K562 (cell line): Measurements from ENCODE around the gene NRG2. TPM values are rescaled to one million over a fixed set of nuclear protein-coding genes. Genes with fewer than 3 reads are reported as not detected.
A peak's percentile ranks its signal among the peaks of the same experiment; 100 is the strongest.

Experiments
- ATAC-seq: fragments of 200-7000 bp; cut with Tn5 transposase; 3 replicates; pipeline ENCODE4 v1.9.1; 2020; ENCODE audit warnings: moderate library complexity
- BruUV-seq: library from RNA; stranded (reverse); fragments of 400-500 nt; replicated peaks from 2 replicates; lab custom pipeline; 2021; lab: Mats Ljungman, UMichigan
- CTCF ChIA-PET: fragments of 300-600 bp; formaldehyde crosslinking; extraction: SDS; loops from one replicate; lab custom pipeline; 2021; ENCODE audit warnings: low intra/inter-chr PET ratio; lab: Yijun Ruan, JAX
- POLR2A ChIA-PET: fragments of 300-600, 350-650 bp; sonication (Branson Sonifier 250); formaldehyde crosslinking; extraction: SDS; loops from one replicate; lab custom pipeline; 2021; ENCODE audit warnings: antibody characterized with exemption, inconsistent platforms; lab: Yijun Ruan, JAX
- DNase-seq, 4 experiments: peaks; one replicate each; pipeline versions ENCODE4 v3.0.0 to v3.0.0-alpha.2; 2011 to 2018; ENCODE audit warnings: low spot score in 3 of 4, mixed read lengths in 3 of 4; ENCODE audit errors: extremely low read depth in 1 of 4
- FAIRE-seq: peaks from 2 replicates; lab custom pipeline; 2011; peaks lifted over from hg19 to GRCh38; lab: Jason Lieb, UNC
- H2AFZ ChIP-seq: 2 replicates; pipeline ENCODE4 v1.6.0; 2011; ENCODE audit warnings: low read depth, low read length, control low read depth, inconsistent platforms
- H3K27ac ChIP-seq: fragments of 200-600 bp; 3 replicates; pipeline ENCODE4 v1.8.0; 2011; ENCODE audit warnings: low read depth, mild to moderate bottlenecking, control low read depth, inconsistent platforms, low read length, moderate library complexity, mixed read lengths; ENCODE audit errors: extremely low read depth
- H3K27me3 ChIP-seq, 2 experiments: fragments of 300-600 bp in 1 of 2; 2 replicates in 1 of 2; 3 replicates in 1 of 2; pipeline versions ENCODE4 v1.6.0 to v1.8.0; 2011; ENCODE audit warnings: inconsistent platforms in 2 of 2, low read length in 2 of 2, mild to moderate bottlenecking in 1 of 2, mixed read lengths in 1 of 2, moderate library complexity in 1 of 2; ENCODE audit not compliant: control insufficient read depth in 2 of 2, insufficient read depth in 2 of 2
- H3K36me3 ChIP-seq: fragments of 300-600 bp; 3 replicates; pipeline ENCODE4 v1.8.0; 2011; ENCODE audit warnings: mild to moderate bottlenecking, low read length, inconsistent platforms; ENCODE audit not compliant: control insufficient read depth, insufficient read depth
- H3K4me1 ChIP-seq, 2 experiments: fragments of 200-600 bp in 1 of 2; replicated peaks in 1 of 2; 2 replicates in 1 of 2; 3 replicates in 1 of 2; pipeline versions ENCODE4 v1.5.1 to v1.8.0; 2011; ENCODE audit warnings: inconsistent platforms in 2 of 2, low read length in 2 of 2, mild to moderate bottlenecking in 1 of 2, mixed read lengths in 1 of 2, moderate library complexity in 1 of 2; ENCODE audit not compliant: control insufficient read depth in 2 of 2, insufficient read depth in 2 of 2
- H3K4me2 ChIP-seq: 2 replicates; pipeline ENCODE4 v1.6.1; 2011; ENCODE audit warnings: low read length, control low read depth, inconsistent platforms, mixed read lengths; ENCODE audit not compliant: insufficient read depth
- H3K4me3 ChIP-seq: fragments of 200-600 bp; sonication (generic), shearing (Covaris generic); 2 replicates; pipeline ENCODE4 v1.5.1; 2016; ENCODE audit warnings: control low read depth, inconsistent platforms
- H3K79me2 ChIP-seq: fragments of 200-600 bp; 3 replicates; pipeline ENCODE4 v1.8.0; 2011; ENCODE audit warnings: low read length, inconsistent platforms; ENCODE audit not compliant: control insufficient read depth, insufficient read depth
- H3K9ac ChIP-seq, 2 experiments: 2 replicates each; pipeline versions ENCODE4 v1.6.0 to v1.6.1; 2011; ENCODE audit warnings: low read depth in 2 of 2, low read length in 2 of 2, control low read depth in 1 of 2, inconsistent platforms in 1 of 2, mild to moderate bottlenecking in 1 of 2, mixed read lengths in 1 of 2; ENCODE audit not compliant: insufficient read depth in 1 of 2
- H3K9me1 ChIP-seq: one replicate; pipeline ENCODE4 v1.6.0; 2011; ENCODE audit warnings: inconsistent platforms, mild to moderate bottlenecking, low read length, moderate library complexity; ENCODE audit not compliant: control insufficient read depth, insufficient read depth
- H3K9me3 ChIP-seq: replicated peaks from 2 replicates; pipeline ENCODE4 v1.5.1; 2011; ENCODE audit warnings: low read depth, low read length, inconsistent platforms; ENCODE audit not compliant: control insufficient read depth, insufficient read depth
- H4K20me1 ChIP-seq: replicated peaks from 2 replicates; pipeline ENCODE4 v1.6.1; 2011; ENCODE audit warnings: low read length, inconsistent platforms, mixed read lengths; ENCODE audit not compliant: control insufficient read depth, insufficient read depth
- GABPA ChIP-seq: fragments of 200-800 bp; sonication (Bioruptor generic); conservative IDR thresholded peaks from 2 replicates; pipeline ENCODE4 v1.6.1; 2016; ENCODE audit warnings: low read depth, missing genetic modification characterization, missing compliant biosample characterization
- IFI16 ChIP-seq: fragments of 250-450 bp; sonication (Bioruptor Pico); IDR thresholded peaks from 2 replicates; pipeline ENCODE4 v2.1.2; 2022; ENCODE audit warnings: mild to moderate bottlenecking, inconsistent platforms
- PRDM10 ChIP-seq: fragments of 450-650 bp; IDR thresholded peaks from 2 replicates; pipeline ENCODE4 v1.6.1; 2018; ENCODE audit not compliant: partially characterized antibody
- ZBTB1 ChIP-seq: sonication (generic); formaldehyde crosslinking; IDR thresholded peaks from 2 replicates; pipeline ENCODE4 v1.8.1; 2023; ENCODE audit warnings: missing genetic modification reagents, low read depth, mild to moderate bottlenecking, borderline replicate concordance
- ZNF175 ChIP-seq: fragments of 200-800 bp; sonication (Bioruptor generic); IDR thresholded peaks from 2 replicates; pipeline ENCODE4 v1.6.1; 2016; ENCODE audit warnings: low read depth, mild to moderate bottlenecking, missing genetic modification characterization, missing compliant biosample characterization
- ZNF589 ChIP-seq: fragments of 200-800 bp; sonication (Bioruptor generic); IDR thresholded peaks from 2 replicates; pipeline ENCODE4 v1.6.1; 2016; ENCODE audit warnings: low read depth, missing genetic modification characterization, missing compliant biosample characterization
- WGBS: fragments of 100-300 bp; shearing (Covaris generic); methylation state at CpG from one replicate; pipeline ENCODE4 v1.1.6; 2016; ENCODE audit warnings: low coverage, mixed read lengths; ENCODE audit not compliant: insufficient coverage; ENCODE audit errors: missing lambda C conversion rate; 5-methylcytosine and 5-hydroxymethylcytosine counted together
- in situ Hi-C: fragments of 300-500 bp; cut with MboI; formaldehyde crosslinking; loops from 4 replicates; pipeline ENCODE4 v1.15.0; 2018; ENCODE audit warnings: inconsistent platforms, mixed read lengths
- intact Hi-C: fragments of 100-400 bp; cut with micrococcal nuclease; formaldehyde crosslinking; loops from 2 replicates; pipeline ENCODE4 v1.14.2; 2022
- polyA plus RNA-seq, 8 experiments: library from polyadenylated mRNA; depleted of rRNA in 4 of 8; stranded (reverse) in 5 of 8; unstranded in 3 of 8; fragments of >200 nt; fragmentation: Nextera tagmentation in 2 of 8; fragmentation: Illumina TruSeq in 1 of 8; extraction: Ambion mirVana in 2 of 8; extraction: Trizol in 1 of 8; gene quantifications; 2 replicates each; pipeline versions ENCODE4 v1.2.1 to v1.2.3, GENCODE V29; 2011 to 2014; ENCODE audit warnings: inconsistent platforms in 1 of 8, missing spikeins in 1 of 8
- total RNA-seq, 7 experiments: library from RNA; depleted of rRNA in 6 of 7; stranded (reverse); fragments of >200 nt in 6 of 7; fragmentation: Illumina TruSeq in 2 of 7; extraction: Trizol in 2 of 7; gene quantifications; 2 replicates each; pipeline versions ENCODE4 v1.2.1 to v1.2.3, GENCODE V29; 2011 to 2021; ENCODE audit warnings: low replicate concordance in 1 of 7

The NRG2 gene
- total and polyA plus RNA-seq, 9 of the 15 experiments (the other 6 are each of a cell fraction or from before 2014, with no cell fraction given), result not detected

GRCh38 chr5:139985290-139985689 lies 57.8 kb downstream of the NRG2 start:
- Histone ChIP-seq H3K9me1 (no peaks in the 10 kb centered on the region), H3K36me3 (no peaks in the 10 kb centered on the region), H3K4me1 (peaks cover 0 to 13% of the 10 kb centered on the region in 2 experiments; a peak in 4 of 5 replicates), H4K20me1 (no peaks in the 10 kb centered on the region), H2AFZ (no peak overlapping the region), H3K79me2 (no peaks in the 10 kb centered on the region), H3K4me3 (no peak overlapping the region), H3K4me2 (peak overlapping the region; percentile 46), H3K27me3 (peaks cover 3 to 34% of the 10 kb centered on the region in 2 experiments; a peak in 4 of 5 replicates), H3K9ac (peak overlapping the region in 1 of 2 experiments; percentile 29; a peak in 1 of 4 replicates), H3K9me3 (no peaks in the 10 kb centered on the region), H3K27ac (no peak overlapping the region)
- ATAC-seq (no peak), FAIRE-seq (no peak), DNase-seq (no peak)
- WGBS, result 2% methylated on average over 4 of the region's 5 CpGs
- intact Hi-C loops, result no loop called here
- in situ Hi-C loops, result no loop called here
- ChIA-PET POLR2A (interaction anchor here (0.5 to 1.4 kb wide), 4 partner anchors 9 to 42 kb away, joined by 3 to 4 read pairs (median 3); no protein-coding TSS in a partner anchor), CTCF (no interaction called here)
- TF ChIP-seq IFI16 (CRISPR knock-in tag) (no peak), ZBTB1 (CRISPR knock-in tag) (no peak), ZNF589 (peak; percentile 30; the same call in 1 of the 2 replicates), ZNF175 (CRISPR knock-in tag) (peak; percentile 70; the same call in 1 of the 2 replicates), PRDM10 (peak; percentile 52), GABPA (tag) (0 out of 2 replicates have a peak, but pooled peaks have one; percentile 12)
- BruUV-seq, result no TSS peak
